HG03039 (cell line): ENCODE measurements around the gene TCP10L.
"Not testable (repeated sequence)": the region's sequence is repeated elsewhere in the genome, so short reads cannot be mapped to it uniquely, and the experiment has no call there.

Experiments used
- ATAC-seq: cut with Tn5 transposase; IDR thresholded peaks from one replicate; pipeline ENCODE4 v1.9.1; 2021; ENCODE audit warnings: mild to moderate bottlenecking, moderate library complexity; ENCODE audit not compliant: unreplicated experiment

The TCP10L gene

GRCh38 chr21:32558106-32558505 lies 27.2 kb downstream of the TCP10L start:
- ATAC-seq, result no peak

- no peak for ATAC-seq
Measured at GRCh38 chr21:32554832-32555638, 30.3 kb downstream of the TCP10L start.

GRCh38 chr21:32549886-32550285 lies 35.4 kb downstream of the TCP10L start:
- ATAC-seq, result no peak

GRCh38 chr21:32549440-32549839 lies 35.9 kb downstream of the TCP10L start:
- ATAC-seq, result no peak

DNA sequence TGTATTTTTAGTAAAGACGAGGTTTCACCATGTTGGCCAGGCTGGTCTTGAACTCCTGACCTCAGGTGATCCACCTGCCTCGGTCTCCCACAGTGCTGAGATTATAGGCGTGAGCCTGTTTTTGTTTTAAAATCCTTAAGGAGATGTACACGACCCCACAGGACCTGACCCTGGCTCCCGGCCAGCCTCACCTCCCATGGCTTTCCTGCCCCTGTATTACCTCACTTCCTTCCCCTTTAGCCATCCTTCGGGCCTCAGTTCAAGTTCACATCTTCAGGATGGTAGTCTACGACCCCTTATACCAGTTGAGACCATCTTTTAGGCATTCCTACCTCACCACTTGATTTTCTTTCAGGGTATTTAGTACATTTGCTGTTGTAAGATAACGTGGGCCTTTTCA lies 36.3 kb downstream of the TCP10L start:
- no peak for ATAC-seq

- ATAC-seq, result no peak
Measured at GRCh38 chr21:32547018-32547417, 38.3 kb downstream of the TCP10L start.

DNA sequence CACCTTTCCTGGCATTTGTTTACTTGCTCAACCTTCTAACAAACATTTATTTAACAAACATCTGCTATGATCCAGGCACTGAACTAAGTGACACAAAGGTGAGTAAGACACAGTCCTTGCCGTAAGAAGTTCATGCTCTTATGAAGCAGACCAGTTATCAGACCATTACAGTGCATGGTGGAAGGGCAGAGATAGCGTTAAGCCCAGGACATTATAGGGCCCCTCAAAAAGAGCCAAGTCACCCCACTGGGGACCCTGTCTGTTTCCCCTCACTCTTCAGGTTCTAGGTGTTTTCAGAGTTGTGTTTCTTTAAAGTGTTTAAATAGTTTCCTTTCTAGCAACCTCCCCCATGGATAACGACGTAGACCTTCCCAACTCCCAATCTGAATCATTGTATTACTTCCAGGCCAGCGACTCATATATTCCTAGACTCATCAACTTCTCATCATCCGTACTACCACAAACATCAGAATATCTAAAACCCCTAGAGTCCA lies 39.3 kb downstream of the TCP10L start:
- no peak for ATAC-seq

- ATAC-seq, result no peak
Measured at GRCh38 chr21:32544697-32545096, 40.6 kb downstream of the TCP10L start.

GRCh38 chr21:32543975-32544374 lies 41.3 kb downstream of the TCP10L start:
- no peak for ATAC-seq

- ATAC-seq, result not testable (repeated sequence)
Measured at GRCh38 chr21:32543056-32543455, 42.3 kb downstream of the TCP10L start.

DNA sequence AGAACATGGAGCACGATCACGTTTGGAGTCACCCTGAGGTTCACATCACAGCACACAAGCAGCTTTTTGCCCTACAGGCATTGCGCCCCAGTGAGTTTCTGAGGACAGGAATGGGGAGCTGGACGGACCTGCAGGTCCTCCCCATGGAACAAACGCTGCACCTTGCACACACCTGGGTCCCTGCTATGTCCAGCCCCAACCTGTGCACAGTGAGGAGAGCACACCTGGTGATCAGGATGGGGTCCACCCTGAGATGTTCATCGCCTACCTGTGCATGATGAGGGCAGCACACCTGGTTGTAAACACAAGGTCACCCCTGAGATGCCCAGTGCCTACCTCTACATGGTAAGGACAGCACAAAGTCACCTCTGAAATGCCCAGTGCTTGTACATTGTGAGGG lies 45.9 kb downstream of the TCP10L start:
- no peak for ATAC-seq

DNA sequence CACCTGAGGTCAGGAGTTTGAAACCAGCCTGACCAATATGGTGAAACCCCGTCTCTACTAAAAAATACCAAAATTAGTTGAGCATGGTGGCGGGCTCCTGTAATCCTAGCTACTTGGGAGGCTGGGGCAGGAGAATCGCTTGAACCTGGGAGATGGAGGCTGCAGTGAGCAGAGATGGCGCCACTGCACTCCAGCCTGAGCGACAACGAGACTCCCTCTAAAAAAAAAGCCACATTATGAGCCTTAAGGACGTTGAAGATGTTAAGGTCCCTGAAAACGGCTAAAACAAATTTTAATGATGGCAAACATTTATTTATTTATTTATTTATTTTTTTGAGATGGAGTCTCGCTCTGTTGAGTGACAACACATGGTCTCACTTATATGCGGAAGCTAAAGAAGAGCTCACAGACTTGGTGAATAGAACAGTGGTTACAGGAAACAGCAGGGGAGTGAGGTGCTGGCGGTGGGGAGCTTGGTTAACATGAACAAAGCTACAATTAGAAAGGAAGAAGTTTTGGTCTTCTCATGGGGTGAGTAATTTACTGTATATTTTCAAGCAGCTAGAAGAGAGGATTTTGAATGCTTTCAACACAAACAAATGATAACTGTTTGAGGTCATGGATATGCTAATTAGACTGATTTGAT lies 47.1 kb downstream of the TCP10L start:
- ATAC-seq, result no peak

DNA sequence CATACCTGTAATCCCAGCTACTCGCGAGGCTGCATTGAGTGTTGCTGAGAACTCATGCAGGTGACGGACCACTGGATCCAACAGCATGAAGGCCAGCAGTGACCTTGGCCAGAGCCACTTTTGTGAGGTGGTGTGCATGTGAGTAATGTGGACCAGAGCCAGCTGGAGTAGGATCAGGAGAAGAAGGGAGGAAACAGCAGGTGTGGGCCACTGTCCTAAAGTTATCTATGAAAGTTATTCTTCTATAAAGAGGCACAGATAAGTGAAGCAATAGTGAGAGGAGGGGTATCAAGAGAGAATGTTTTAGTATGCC lies 47.8 kb downstream of the TCP10L start:
- ATAC-seq, result no peak

DNA sequence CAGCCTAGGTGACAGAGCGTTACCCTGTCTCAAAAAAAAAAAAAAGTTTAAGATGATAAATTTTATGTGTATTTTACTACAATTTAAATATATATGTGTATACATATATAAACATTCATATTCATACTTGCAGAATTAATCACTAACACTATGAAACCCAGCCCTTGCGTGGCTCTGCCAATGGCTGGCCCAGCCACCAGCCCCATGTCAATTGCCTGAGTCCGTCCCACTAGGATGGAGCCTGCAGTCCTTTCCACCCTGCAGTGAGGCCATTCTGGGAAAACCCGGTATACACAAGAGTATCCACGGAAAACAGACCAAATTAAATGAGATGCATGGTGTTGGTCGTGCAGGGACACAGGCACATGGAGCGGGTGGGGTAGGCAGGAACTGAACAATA lies 49.7 kb downstream of the TCP10L start:
- no peak for ATAC-seq

GRCh38 chr21:32534113-32534512 lies 51.2 kb downstream of the TCP10L start:
- no peak for ATAC-seq

DNA sequence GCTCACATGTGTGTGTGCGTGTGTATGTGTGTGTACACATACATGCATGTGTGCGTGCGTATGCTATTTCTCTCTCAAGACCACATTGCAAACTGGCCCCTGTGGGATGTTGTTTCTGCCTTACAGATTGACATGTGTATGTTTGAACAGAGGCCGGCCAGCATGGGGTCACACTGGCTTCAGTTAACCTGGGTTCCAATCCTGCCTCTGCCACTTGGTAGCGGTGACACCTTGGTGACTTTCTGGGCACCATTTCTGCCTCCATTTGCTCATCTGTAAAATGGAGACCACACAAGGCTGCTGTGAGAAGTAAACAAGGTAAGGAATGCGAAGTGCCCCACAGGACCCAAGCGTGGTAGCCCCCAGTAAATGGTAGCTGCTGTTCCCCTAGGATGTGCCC lies 51.7 kb downstream of the TCP10L start:
- no peak for ATAC-seq

GRCh38 chr21:32533053-32533452 lies 52.3 kb downstream of the TCP10L start:
- ATAC-seq, result no peak

- no peak for ATAC-seq
Measured at GRCh38 chr21:32532636-32533035, 52.7 kb downstream of the TCP10L start.

DNA sequence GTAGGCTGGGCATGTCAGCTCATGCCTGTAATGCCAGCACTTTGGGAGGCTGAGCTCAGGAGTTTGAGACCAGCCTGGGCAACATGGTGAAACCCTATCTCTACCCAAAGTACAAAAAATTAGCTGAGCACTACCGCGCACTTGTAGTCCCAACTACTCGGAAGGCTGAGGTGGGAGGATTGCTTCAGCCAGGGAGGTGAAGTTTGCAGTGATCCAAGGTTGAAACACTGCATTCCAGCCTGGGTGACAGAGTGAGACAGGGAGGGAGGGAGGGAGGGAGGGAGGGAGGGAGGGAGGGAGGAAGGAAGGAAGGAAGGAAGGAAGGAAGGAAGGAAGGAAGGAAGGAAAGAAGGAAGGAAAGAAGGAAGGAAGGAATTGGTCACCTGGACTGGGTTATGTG lies 53.8 kb downstream of the TCP10L start:
- not testable (repeated sequence) for ATAC-seq

DNA sequence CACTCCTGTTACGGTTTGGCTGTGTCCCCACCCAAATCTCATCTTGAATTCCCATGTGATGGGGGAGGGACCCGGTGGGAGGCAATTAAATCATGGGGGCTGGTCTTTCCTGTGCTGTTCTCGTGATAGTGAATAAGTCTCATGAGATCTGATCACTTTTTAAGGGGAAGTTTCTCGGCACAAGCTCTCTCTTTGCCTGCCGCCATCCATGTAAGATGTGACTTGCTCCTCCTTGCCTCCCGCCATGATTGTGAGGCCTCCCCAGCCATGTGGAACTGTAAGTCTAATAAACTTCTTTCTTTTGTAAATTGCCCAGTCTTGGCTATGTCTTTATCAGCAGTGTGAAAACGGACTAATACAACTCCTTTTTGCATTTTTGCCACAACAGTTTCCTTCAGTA lies 54.5 kb downstream of the TCP10L start:
- not testable (repeated sequence) for ATAC-seq

- no peak for ATAC-seq
Measured at GRCh38 chr21:32529679-32530078, 55.6 kb downstream of the TCP10L start.

DNA sequence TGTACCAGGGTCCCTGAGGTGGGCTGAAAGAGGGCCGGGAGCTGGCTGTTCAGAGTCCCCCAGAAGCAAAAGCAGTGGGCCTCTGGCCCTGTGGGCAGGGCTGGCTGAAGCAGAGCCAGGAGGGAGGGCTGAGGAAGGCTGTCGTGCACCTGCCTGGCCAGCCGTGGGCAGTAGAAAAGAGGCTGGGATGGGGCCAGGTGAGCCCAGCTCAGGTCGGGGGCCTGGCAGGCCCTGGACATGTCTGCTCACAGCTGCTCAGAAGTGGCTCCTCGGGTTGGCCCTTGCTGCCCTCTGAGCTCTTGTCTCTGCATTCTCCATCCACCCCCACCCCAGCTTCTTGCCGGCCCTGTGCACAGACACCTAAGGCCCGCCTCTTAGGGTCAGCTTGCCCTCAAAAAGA lies 60.0 kb downstream of the TCP10L start:
- ATAC-seq, result no peak
